Activated CD4-positive, alpha-beta T cell treated with anti-CD3 and anti-CD28 coated beads for 36 hours (primary cell): ENCODE measurements around the gene ABCF3. TPM values are rescaled to one million over a fixed set of nuclear protein-coding genes. Genes with fewer than 3 reads are reported as not detected.

Experiments
- ATAC-seq: fragments of 200-7000 bp; cut with Tn5 transposase; one replicate; pipeline ENCODE4 v1.10.0; 2021; ENCODE audit warnings: mild to moderate bottlenecking, moderate library complexity
- CTCF ChIA-PET: fragments of 350-600 bp; sonication (Branson Sonifier 250); formaldehyde crosslinking; loops from one replicate; lab custom pipeline; 2021; ENCODE audit warnings: antibody characterized with exemption; lab: Charles Lee
- POLR2A ChIA-PET: fragments of 350-600 bp; sonication (Branson Sonifier 250); formaldehyde crosslinking; loops from one replicate; lab custom pipeline; 2021; ENCODE audit warnings: antibody characterized with exemption, inconsistent platforms; lab: Charles Lee
- DNase-seq: peaks from one replicate; pipeline ENCODE4 v3.0.0-alpha.2; 2020
- H3K27ac Mint-ChIP-seq: one replicate; pipeline ENCODE4 v1.8.0; 2021; ENCODE audit warnings: mixed read lengths
- H3K27me3 Mint-ChIP-seq: one replicate; pipeline ENCODE4 v1.8.0; 2021; ENCODE audit warnings: mixed read lengths
- H3K36me3 Mint-ChIP-seq: one replicate; pipeline ENCODE4 v1.8.0; 2021; ENCODE audit warnings: low read depth, mixed read lengths
- H3K4me1 Mint-ChIP-seq: one replicate; pipeline ENCODE4 v1.8.0; 2021; ENCODE audit warnings: mixed read lengths
- H3K4me3 Mint-ChIP-seq: one replicate; pipeline ENCODE4 v1.8.0; 2021; ENCODE audit warnings: mild to moderate bottlenecking, moderate library complexity, mixed read lengths
- H3K9me3 Mint-ChIP-seq: one replicate; pipeline ENCODE4 v1.8.0; 2021; ENCODE audit warnings: low read depth, mixed read lengths
- intact Hi-C, 2 experiments: fragments of 100-400 bp; cut with DNase I in 1 of 2; cut with micrococcal nuclease in 1 of 2; formaldehyde crosslinking; loops; one replicate each; pipeline versions ENCODE4 v1.14.2 to v1.15.1; 2022 to 2024; cut with DNase I, micrococcal nuclease
- total RNA-seq, 2 experiments: library from RNA; stranded (reverse); gene quantifications; one replicate each; pipeline ENCODE4 v1.2.3, GENCODE V29; 2021

ABCF3 gene
- total RNA-seq, 2 experiments from 2014 or later, result 58.2 to 66.2 TPM

DNA sequence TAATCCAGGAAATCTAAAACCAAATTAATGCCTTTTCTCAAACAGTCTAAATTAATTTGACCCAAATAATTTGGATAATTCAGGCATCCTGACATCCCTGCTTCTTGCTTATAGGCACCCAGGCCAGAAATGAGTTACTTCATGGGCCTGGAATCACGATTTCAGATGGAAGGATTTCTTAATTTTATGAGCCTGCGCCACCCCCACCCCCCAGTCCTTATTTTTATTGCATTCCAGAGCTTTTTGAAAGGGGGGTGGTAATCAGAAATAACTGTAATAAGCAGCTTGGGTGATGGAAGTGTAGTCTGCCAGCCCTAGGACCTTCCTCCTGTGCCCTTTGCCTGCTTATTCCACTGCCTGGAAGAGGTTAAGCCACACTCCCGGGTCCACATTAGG lies 10.0 kb upstream of the ABCF3 start:
- POLR2A ChIA-PET, result no interaction called here
- Mint-ChIP-seq H3K4me3 (peak overlapping the region; percentile 95), H3K27ac (peak overlapping the region; percentile 89), H3K27me3 (no peaks in the 10 kb centered on the region), H3K9me3 (no peaks in the 10 kb centered on the region), H3K36me3 (peaks cover 34% of the 10 kb centered on the region), H3K4me1 (peaks cover 23% of the 10 kb centered on the region)
- no peak for DNase-seq
- no peak for ATAC-seq
- intact Hi-C loops, result no loop called here
- CTCF ChIA-PET, result no interaction called here

DNA sequence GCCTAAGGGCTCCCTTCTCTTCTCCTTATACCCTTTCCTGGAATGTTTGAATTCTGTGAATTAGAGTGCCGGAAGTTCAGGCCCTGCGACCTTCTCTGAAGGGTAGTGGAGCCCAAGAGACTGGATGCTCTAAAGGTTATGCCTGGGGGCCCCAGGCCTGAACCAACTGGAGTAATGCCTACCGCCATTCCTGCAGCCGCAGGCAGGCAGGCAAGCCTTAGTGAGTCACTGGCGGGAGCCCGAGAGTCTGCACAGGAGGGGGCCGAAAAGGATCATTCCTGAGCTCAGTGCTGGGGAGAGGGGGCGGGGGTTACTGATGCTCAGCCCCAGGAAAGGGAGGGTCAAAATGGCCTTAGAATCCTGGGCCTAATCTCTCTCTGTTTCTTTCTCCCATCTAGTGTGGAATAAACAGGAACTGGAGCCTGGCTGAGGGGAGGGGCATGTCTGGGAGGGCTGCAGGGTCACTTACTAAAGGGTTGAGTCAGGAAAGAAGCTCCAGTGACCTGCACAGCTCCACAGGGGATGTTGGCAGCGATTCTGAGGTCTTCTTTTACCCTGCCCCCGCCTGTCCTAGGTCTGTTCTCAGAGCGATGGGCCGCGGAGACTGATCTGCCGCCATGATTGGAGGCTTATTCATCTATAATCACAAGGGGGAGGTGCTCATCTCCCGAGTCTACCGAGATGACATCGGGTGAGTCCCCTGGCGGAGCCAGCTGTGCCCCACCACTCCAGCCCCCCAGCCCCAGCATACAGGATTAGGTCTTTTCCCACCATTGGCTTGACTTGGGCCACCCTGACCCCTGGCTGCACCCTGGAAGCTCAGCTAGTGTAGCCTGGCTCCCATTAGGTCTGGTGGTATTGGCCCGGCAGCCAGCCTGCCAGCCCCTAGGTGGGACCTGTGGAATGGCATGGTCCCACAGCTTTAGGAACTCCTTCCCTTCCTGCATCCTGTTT lies 9.3 kb upstream of the ABCF3 start:
- DNase-seq (peak; percentile 27), ATAC-seq (no peak)
- Mint-ChIP-seq H3K4me1 (peaks cover 23% of the 10 kb centered on the region), H3K27ac (peak overlapping the region; percentile 58), H3K9me3 (no peaks in the 10 kb centered on the region), H3K27me3 (no peaks in the 10 kb centered on the region), H3K4me3 (peak overlapping the region; percentile 95), H3K36me3 (peaks cover 32% of the 10 kb centered on the region)
- ChIA-PET POLR2A (interaction anchor here (0.5 kb wide), 1 partner anchor 18 kb away, joined by 3 read pairs; no protein-coding TSS in a partner anchor), CTCF (no interaction called here)
- intact Hi-C loops, result no loop called here

DNA sequence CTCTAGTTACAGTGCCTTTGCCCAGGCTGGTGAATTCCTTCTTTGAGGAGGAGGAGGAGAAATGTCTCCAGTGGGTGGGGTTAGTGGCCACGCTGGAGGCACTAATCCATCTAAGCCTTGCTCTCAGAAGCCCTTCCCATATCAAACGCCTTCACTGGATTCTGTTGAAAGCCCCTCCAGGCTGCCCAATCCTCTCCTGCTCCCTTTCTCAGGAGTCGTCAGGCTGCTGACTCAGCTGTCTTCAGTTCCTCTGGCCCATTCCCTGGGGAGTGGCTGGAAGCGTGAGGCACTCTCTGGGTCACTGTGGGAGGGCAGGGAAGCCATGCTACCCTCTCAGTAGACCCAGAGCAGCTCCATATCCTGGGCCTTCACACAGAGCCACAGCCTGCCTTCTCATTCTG lies 8.7 kb upstream of the ABCF3 start:
- intact Hi-C loops, result no loop called here
- peaks cover 34% of the 10 kb centered on the region for H3K36me3 Mint-ChIP-seq
- H3K4me3 Mint-ChIP-seq, result no peak overlapping the region
- no peaks in the 10 kb centered on the region for H3K27me3 Mint-ChIP-seq
- ATAC-seq, result no peak
- peaks cover 23% of the 10 kb centered on the region for H3K4me1 Mint-ChIP-seq
- DNase-seq, result no peak
- CTCF ChIA-PET, result no interaction called here
- POLR2A ChIA-PET, result interaction anchor here (0.5 kb wide), 1 partner anchor 17 kb away, joined by 3 read pairs; no protein-coding TSS in a partner anchor
- peak overlapping the region; percentile 13 for H3K27ac Mint-ChIP-seq
- no peaks in the 10 kb centered on the region for H3K9me3 Mint-ChIP-seq

DNA sequence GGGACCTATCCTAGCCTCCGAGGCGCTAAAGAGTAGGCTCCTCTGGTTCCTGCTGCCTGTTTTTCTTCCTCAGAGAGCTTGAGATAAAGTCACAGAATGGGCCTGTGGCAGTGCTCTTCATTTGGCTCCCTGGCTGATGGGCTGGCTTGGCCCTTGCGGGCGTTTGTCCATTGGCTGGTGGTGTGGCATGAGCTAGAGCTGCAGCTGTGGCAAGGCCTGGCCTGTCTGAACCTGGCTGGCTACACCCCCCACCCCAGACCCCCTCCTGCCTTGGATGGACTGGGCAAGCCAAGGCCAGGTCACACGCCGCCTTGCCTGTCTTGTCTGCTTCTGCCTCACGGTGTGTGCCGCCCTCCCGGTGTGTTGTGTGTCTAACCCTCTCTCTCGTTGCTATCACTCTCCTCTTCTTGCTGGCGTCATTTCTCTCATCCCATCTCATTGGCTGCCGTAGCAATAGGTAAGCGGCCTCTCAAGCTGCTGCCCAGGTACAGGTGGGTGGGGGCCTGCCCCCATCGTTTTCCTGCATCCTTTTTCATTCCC lies 8.2 kb upstream of the ABCF3 start:
- Mint-ChIP-seq H3K27me3 (no peaks in the 10 kb centered on the region), H3K27ac (no peak overlapping the region), H3K4me1 (peaks cover 23% of the 10 kb centered on the region), H3K36me3 (peaks cover 36% of the 10 kb centered on the region), H3K9me3 (no peaks in the 10 kb centered on the region), H3K4me3 (no peak overlapping the region)
- DNase-seq (no peak), ATAC-seq (no peak)
- intact Hi-C loops, result no loop called here
- ChIA-PET POLR2A (interaction anchor here (0.6 kb wide), 1 partner anchor 69 kb away, joined by 4 read pairs; no protein-coding TSS in a partner anchor), CTCF (no interaction called here)

DNA sequence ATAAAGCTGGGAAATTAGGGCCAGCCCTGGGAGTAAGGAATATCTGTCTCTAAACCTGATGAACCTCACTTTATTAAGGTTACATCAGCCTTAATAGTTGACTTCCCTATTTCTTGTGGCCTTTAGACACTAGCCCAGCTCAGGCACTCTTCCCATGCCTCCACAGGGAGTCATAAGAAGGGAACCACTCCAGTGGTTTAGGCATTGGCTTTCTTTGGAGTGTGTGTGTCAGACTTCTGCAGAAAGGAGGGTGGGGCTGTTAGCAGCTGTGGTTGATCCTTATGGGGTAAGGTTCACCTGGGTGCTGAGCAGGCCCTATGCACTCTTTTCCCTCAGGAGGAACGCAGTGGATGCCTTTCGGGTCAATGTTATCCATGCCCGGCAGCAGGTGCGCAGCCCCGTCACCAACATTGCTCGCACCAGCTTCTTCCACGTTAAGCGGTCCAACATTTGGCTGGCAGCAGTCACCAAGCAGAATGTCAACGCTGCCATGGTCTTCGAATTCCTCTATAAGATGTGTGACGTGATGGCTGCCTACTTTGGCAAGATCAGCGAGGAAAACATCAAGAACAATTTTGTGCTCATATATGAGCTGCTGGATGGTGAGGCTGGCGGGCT lies 7.4 kb upstream of the ABCF3 start:
- ChIA-PET POLR2A (no interaction called here), CTCF (interaction anchor here (0.6 to 1.2 kb wide), 2 partner anchors 49 to 1179 kb away, joined by 3 read pairs; no protein-coding TSS in a partner anchor)
- Mint-ChIP-seq H3K27ac (no peak overlapping the region), H3K36me3 (peaks cover 42% of the 10 kb centered on the region), H3K27me3 (no peaks in the 10 kb centered on the region), H3K9me3 (no peaks in the 10 kb centered on the region), H3K4me3 (no peak overlapping the region), H3K4me1 (peaks cover 23% of the 10 kb centered on the region)
- no peak for ATAC-seq
- no peak for DNase-seq
- intact Hi-C loops, result no loop called here

DNA sequence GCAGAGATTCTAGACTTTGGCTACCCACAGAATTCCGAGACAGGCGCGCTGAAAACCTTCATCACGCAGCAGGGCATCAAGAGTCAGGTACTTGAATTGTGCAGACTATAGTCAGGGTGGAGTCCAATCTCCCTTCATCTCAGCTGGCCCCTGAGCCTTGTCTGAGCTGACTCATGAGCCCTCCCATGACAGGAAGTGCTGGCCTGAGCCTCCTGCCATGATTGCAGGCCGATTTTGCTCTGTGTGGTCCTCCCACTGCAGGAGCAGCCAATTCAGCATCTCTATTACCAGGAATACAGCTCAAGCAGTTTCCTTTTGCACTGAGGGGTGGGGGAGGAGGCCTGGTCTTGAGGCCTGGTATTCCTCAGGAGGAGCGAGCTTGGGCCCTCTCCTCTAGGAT lies 5.8 kb upstream of the ABCF3 start:
- Mint-ChIP-seq H3K4me1 (peaks cover 23% of the 10 kb centered on the region), H3K27ac (no peak overlapping the region), H3K36me3 (peaks cover 53% of the 10 kb centered on the region), H3K9me3 (no peaks in the 10 kb centered on the region), H3K4me3 (no peak overlapping the region), H3K27me3 (no peaks in the 10 kb centered on the region)
- POLR2A ChIA-PET, result no interaction called here
- CTCF ChIA-PET, result no interaction called here
- intact Hi-C loops, result loop anchor here in 1 of 2 experiments (10.0 kb wide), 1 partner anchor 485 kb away; the partner anchor contains the start of gene YEATS2
- DNase-seq, result no peak
- ATAC-seq, result no peak

DNA sequence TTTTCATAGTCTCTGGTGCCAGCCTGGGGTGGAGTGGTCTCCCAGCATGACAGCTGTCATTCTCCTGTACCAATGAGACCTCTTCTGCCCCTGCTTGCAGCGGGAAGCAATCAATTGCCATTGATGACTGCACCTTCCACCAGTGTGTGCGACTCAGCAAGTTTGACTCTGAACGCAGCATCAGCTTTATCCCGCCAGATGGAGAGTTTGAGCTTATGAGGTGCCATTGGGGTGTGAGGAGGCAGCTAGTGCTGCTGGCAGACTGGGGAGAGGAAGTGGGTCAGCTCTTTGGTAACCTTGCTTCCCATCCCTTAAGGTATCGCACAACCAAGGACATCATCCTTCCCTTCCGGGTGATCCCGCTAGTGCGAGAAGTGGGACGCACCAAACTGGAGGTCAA lies 4.4 kb upstream of the ABCF3 start:
- Mint-ChIP-seq H3K27me3 (no peaks in the 10 kb centered on the region), H3K27ac (no peak overlapping the region), H3K4me1 (peaks cover 15% of the 10 kb centered on the region), H3K36me3 (peaks cover 50% of the 10 kb centered on the region), H3K9me3 (no peaks in the 10 kb centered on the region), H3K4me3 (no peak overlapping the region)
- ATAC-seq (no peak), DNase-seq (no peak)
- intact Hi-C loops, result loop anchor here in 1 of 2 experiments (10.0 kb wide), 1 partner anchor 487 kb away; the partner anchor contains the start of gene YEATS2
- ChIA-PET POLR2A (no interaction called here), CTCF (interaction anchor here (0.6 to 1.1 kb wide), 3 partner anchors 46 to 145 kb away, joined by 3 read pairs; no protein-coding TSS in a partner anchor)

DNA sequence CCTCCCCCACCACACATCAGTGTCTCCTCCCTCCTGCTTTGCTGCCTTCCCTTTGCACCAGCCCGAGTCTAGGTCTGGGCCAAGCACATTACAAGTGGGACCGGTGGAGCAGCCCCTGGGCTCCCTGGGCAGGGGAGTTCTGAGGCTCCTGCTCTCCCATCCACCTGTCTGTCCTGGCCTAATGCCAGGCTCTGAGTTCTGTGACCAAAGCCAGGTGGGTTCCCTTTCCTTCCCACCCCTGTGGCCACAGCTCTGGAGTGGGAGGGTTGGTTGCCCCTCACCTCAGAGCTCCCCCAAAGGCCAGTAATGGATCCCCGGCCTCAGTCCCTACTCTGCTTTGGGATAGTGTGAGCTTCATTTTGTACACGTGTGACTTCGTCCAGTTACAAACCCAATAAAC lies 2.3 kb upstream of the ABCF3 start:
- Mint-ChIP-seq H3K27me3 (no peaks in the 10 kb centered on the region), H3K36me3 (peaks cover 56% of the 10 kb centered on the region), H3K4me1 (peaks cover 25% of the 10 kb centered on the region), H3K4me3 (no peak overlapping the region), H3K27ac (no peak overlapping the region), H3K9me3 (no peaks in the 10 kb centered on the region)
- no peak for DNase-seq
- ATAC-seq, result no peak
- ChIA-PET POLR2A (no interaction called here), CTCF (interaction anchor here (0.5 to 2.0 kb wide), 5 partner anchors 44 to 133 kb away, joined by 3 to 4 read pairs (median 3); partner anchors contain the start of gene EEF1AKMT4)
- intact Hi-C loops, result loop anchor here in 1 of 2 experiments (10.0 kb wide), 1 partner anchor 489 kb away; the partner anchor contains the start of gene YEATS2

DNA sequence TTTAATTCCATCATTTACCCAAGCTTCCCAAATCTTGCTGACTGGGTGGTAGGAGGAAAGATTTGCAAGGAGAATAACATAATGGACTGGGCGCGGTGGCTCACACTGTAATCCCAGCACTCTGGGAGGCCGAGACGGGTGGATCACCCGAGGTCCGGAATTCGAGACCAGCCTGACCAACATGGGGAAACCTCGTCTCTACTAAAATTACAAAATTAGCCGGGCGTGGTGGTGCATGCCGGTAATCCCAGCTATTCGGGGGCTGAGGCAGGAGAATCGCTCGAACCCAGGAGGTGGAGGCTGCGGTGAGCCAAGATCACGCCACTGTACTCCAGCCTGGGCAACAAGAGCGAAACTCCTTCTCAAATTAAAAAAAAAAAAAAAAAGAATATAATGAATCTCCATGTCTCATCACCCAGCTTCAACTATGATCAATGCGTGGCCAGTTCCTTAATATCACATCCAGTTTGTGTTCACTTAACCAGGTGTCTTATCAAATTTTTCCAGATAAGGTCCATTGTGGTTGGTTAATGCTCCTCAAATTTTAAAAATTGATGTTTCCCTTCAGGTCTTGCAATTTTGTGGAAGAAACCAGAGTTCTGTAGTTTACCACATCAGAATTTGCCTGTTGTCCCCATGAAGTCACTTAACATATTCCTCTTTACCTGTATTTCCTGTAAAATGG lies 1.3 kb upstream of the ABCF3 start:
- ATAC-seq, result no peak
- Mint-ChIP-seq H3K4me3 (peak overlapping the region; percentile 99), H3K27ac (peak overlapping the region; percentile 91), H3K4me1 (peaks cover 29% of the 10 kb centered on the region), H3K9me3 (no peaks in the 10 kb centered on the region), H3K27me3 (no peaks in the 10 kb centered on the region), H3K36me3 (peaks cover 58% of the 10 kb centered on the region)
- ChIA-PET POLR2A (no interaction called here), CTCF (interaction anchor here (0.7 to 2.0 kb wide), 6 partner anchors 43 to 70 kb away, joined by 3 to 7 read pairs (median 3); partner anchors contain the start of gene EEF1AKMT4)
- intact Hi-C loops, result loop anchor here in 1 of 2 experiments (1.0 to 10.0 kb wide), 5 partner anchors 10 to 1403 kb away; partner anchors contain the start of genes AP2M1, DVL3, PSMD2 and SENP2
- no peak for DNase-seq

DNA sequence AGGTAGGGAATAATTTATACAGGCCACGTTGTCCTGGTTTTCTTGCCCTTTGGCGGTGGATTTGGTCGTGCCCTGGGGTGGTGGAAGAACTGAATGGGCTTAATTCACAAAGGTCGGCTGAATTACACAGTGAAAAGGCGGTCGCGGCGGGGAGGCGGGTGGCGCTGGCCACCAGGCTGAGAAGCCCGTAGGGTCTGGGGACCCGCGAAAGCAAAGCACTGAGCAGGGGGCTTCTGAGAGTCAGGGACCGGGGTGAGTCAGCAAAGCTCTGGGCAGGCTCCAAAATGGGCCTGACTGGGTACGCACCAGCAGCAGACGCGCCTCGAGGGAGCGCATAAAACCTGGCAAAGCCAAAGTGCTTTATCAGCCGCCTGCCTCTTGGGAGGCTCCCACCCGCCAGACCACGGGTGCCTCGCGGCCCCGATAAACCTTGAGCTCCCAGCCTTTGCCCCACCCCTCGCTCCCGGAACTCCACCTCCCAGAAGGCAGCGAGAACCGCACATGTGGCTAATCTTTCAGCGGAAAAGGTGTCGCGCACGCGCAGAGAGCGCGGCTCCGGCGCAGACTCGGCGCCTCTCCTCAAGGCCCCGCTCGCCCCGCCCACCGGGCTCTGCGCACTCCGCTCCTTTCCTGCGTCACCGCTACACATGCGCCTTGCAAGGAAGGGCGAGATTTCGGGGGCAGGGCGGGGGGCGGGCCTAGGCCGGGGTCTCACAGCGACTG lies 377 bp upstream of the ABCF3 start:
- intact Hi-C loops, result loop anchor here (1.0 to 10.0 kb wide), 13 partner anchors 11 to 1402 kb away; partner anchors contain the start of genes AP2M1 (in 2 of the 2), DVL3 (in 2 of the 2), EEF1AKMT4 (in 2 of the 2) and EIF2B5 (in 2 of the 2)
- DNase-seq (peak; percentile 100), ATAC-seq (peak; percentile 95)
- Mint-ChIP-seq H3K27me3 (no peaks in the 10 kb centered on the region), H3K9me3 (no peaks in the 10 kb centered on the region), H3K4me1 (peaks cover 32% of the 10 kb centered on the region), H3K4me3 (peak overlapping the region; percentile 99), H3K36me3 (peaks cover 56% of the 10 kb centered on the region), H3K27ac (peak overlapping the region; percentile 93)
- ChIA-PET POLR2A (interaction anchor here (0.6 kb wide), 3 partner anchors 11 to 39 kb away, joined by 3 to 5 read pairs (median 3); no protein-coding TSS in a partner anchor), CTCF (interaction anchor here (0.7 to 1.6 kb wide), 3 partner anchors 40 to 76 kb away, joined by 3 to 7 read pairs (median 4); partner anchors contain the start of gene EEF1AKMT4)
